Upper lobe of right lung (tissue), 1 donor: ENCODE results near the gene CDA. TPM values are rescaled to one million over a fixed set of nuclear protein-coding genes. Genes with fewer than 3 reads are reported as not detected.

ENCODE experiments used
- ATAC-seq: fragments of 200-7000 bp; cut with Tn5 transposase; one replicate; pipeline ENCODE4 v1.9.1; 2020; ENCODE audit warnings: mild to moderate bottlenecking, moderate library complexity
- DNase-seq: peaks from one replicate; pipeline ENCODE4 v3.0.0-alpha.2; 2020
- H3K27ac ChIP-seq: fragments of 200-600 bp; one replicate; pipeline ENCODE4 v1.8.0; 2022
- H3K27me3 ChIP-seq: fragments of 200-600 bp; one replicate; pipeline ENCODE4 v1.8.0; 2022; ENCODE audit warnings: mild to moderate bottlenecking
- H3K36me3 ChIP-seq: fragments of 200-600 bp; one replicate; pipeline ENCODE4 v1.8.0; 2022
- H3K4me1 ChIP-seq: fragments of 200-600 bp; one replicate; pipeline ENCODE4 v1.8.0; 2022
- H3K4me3 ChIP-seq: fragments of 200-600 bp; one replicate; pipeline ENCODE4 v1.8.0; 2022; ENCODE audit warnings: mild to moderate bottlenecking
- H3K9me3 ChIP-seq: fragments of 200-600 bp; one replicate; pipeline ENCODE4 v1.8.0; 2022
- intact Hi-C: fragments of 100-400 bp; cut with DNase I; formaldehyde crosslinking; loops from one replicate; pipeline ENCODE4 v1.11.0; 2022
- total RNA-seq: library from RNA; stranded (reverse); fragmentation: NEBNext Ultra II Directional; extraction: Animal tissue kit (Norgen Biotek cat#: 25700); gene quantifications from one replicate; pipeline ENCODE4 v1.2.1, GENCODE V29; 2021
- TF ChIP-seq, protein P1 (sequence below): fragments of 200-600 bp; IDR thresholded peaks from one replicate; pipeline ENCODE4 v1.8.0; 2022; ENCODE audit warnings: antibody characterized with exemption
- donor health status: DM: no; HTN: yes; CAD: no; lungs with severe emphysema.

CDA gene
- total RNA-seq, 1 donor from 2014 or later = 8.8 TPM

DNA sequence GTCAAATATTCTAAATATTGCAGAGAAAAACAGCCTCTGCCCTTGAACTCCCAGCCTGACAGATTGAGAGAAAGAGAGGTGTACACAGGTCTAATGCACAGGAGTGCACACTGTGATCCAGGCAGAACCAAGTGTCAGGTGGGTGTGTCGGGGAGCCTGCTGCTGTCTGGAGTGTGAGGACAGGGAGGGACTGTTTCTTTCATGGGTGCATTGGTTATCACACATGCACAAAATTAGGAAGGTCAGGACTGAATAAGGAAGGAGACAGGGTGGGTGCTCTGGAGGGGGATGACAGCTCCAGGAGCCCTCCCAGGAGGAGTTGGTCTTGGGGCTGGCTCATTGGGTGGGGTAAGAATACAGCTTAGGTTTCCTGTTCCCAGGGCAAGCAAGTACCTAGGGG lies 31.1 kb downstream of the CDA start:
- DNase-seq = no peak
- Histone ChIP-seq H3K27me3 (no peaks in the 10 kb centered on the region), H3K9me3 (no peaks in the 10 kb centered on the region), H3K4me3 (no peak overlapping the region), H3K36me3 (no peaks in the 10 kb centered on the region), H3K27ac (no peak overlapping the region), H3K4me1 (no peaks in the 10 kb centered on the region)
- intact Hi-C loops = no loop called here
- ATAC-seq = no peak
- TF ChIP-seq, protein P1, sequence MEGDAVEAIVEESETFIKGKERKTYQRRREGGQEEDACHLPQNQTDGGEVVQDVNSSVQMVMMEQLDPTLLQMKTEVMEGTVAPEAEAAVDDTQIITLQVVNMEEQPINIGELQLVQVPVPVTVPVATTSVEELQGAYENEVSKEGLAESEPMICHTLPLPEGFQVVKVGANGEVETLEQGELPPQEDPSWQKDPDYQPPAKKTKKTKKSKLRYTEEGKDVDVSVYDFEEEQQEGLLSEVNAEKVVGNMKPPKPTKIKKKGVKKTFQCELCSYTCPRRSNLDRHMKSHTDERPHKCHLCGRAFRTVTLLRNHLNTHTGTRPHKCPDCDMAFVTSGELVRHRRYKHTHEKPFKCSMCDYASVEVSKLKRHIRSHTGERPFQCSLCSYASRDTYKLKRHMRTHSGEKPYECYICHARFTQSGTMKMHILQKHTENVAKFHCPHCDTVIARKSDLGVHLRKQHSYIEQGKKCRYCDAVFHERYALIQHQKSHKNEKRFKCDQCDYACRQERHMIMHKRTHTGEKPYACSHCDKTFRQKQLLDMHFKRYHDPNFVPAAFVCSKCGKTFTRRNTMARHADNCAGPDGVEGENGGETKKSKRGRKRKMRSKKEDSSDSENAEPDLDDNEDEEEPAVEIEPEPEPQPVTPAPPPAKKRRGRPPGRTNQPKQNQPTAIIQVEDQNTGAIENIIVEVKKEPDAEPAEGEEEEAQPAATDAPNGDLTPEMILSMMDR = no peak

DNA sequence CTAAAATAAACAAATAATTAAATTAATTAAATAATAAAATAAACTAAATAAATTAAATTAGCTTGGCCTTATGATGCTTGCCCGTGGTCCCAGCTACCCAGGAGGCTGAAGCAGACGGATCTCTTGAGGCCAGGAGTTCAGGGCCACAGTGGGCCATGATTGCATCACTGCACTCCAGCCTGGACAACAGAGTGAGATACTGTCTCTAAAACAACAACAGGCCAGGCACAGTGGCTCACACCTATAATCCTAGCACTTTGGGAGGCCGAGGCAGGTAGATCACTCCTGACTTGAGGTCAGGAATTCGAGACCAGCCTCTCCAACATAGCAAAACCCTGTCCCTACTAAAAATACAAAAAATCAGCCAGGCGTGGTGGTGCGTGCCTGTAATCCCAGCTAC lies 32.1 kb downstream of the CDA start:
- no peak for ATAC-seq
- TF ChIP-seq, protein P1 = no peak
- Histone ChIP-seq H3K27ac (no peak overlapping the region), H3K4me3 (no peak overlapping the region), H3K9me3 (no peaks in the 10 kb centered on the region), H3K27me3 (no peaks in the 10 kb centered on the region), H3K4me1 (no peaks in the 10 kb centered on the region), H3K36me3 (no peaks in the 10 kb centered on the region)
- intact Hi-C loops = no loop called here
- DNase-seq = no peak

DNA sequence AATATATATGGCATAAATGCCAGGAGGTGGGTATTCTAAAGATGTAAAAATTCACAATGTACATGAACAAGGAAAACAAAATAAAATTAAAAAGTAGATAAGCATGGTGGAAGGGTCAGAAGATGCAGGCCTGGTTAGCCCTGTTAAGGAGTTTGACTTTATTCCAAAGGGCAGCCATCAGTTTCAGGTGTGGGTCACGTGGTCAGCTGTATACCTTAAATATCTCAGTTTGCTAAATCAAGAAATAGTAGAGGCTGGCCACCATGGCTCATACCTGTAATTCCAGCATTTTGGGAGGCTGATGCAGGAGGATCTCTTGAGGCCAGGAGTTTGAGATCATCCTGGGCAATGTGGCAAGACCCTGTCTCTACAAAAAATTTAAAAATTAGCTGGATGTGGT lies 35.8 kb downstream of the CDA start:
- DNase-seq (no peak), ATAC-seq (no peak)
- H3K4me3 ChIP-seq = no peak overlapping the region
- no peaks in the 10 kb centered on the region for H3K36me3 ChIP-seq
- TF ChIP-seq, protein P1 = no peak
- no peaks in the 10 kb centered on the region for H3K9me3 ChIP-seq
- no peaks in the 10 kb centered on the region for H3K27me3 ChIP-seq
- intact Hi-C loops = no loop called here
- no peaks in the 10 kb centered on the region for H3K4me1 ChIP-seq
- H3K27ac ChIP-seq = no peak overlapping the region

DNA sequence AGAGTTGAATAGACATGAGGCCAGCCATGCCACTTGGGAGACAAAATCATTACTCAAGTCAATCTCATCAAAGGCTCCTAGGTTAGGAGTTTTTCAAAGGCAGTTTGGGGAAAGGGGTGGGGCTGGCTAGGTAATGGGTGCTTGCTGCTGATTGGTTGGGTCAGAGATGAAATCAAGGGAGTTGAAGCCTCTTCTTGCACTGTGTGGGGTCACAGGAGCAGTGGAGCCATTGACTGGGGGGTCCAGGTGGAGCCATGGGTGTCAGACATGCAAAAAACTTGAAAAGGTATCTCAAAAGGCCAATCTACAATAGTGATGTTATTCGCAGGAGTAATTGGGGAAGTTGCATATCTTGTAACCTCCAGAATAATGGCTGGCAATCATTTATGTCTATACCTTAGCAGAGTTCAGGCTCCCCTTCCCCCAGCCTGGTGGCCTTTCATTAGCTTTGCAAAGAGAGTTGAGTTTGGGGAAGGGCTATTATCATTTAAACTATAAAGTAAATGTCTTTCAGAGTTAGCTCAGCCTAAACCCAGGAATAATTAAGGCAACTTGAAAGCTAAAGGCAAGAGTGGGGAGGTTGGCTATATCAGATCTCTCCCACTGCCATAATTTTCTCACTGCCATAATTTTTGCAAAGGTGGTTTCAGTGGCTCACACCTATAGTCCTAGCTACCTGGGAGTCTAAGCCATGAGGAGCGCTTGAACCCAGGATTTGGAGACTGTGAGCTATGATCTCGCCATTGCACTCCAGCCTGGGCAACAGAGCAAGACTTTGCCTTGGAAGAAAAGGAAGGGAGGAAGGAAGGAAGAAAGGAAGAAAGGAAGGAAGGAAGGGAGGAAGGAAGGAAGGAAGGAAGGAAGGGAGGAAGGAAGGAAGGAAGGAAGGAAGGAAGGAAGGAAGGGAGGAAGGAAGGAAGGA lies 36.5 kb downstream of the CDA start:
- Histone ChIP-seq H3K27me3 (no peaks in the 10 kb centered on the region), H3K36me3 (no peaks in the 10 kb centered on the region), H3K9me3 (no peaks in the 10 kb centered on the region), H3K4me1 (no peaks in the 10 kb centered on the region), H3K4me3 (no peak overlapping the region), H3K27ac (no peak overlapping the region)
- intact Hi-C loops = no loop called here
- TF ChIP-seq, protein P1 = no peak
- no peak for ATAC-seq
- DNase-seq = no peak

DNA sequence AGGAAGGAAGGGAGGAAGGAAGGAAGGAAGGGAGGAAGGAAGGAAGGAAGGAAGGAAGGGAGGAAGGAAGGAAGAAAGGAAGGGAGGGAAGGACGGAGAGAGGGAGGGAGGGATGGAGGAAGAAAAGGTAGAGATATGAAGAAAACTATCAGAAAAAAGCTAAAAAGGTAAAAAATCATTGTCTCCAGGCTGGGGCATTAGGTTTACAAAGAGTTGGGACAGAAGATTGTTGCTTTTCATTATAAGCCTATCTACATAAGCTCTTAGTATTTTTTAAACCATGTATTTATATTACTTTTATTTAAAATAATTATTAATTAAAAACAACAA lies 37.2 kb downstream of the CDA start:
- no peak for ATAC-seq
- Histone ChIP-seq H3K4me3 (no peak overlapping the region), H3K27ac (no peak overlapping the region), H3K9me3 (no peaks in the 10 kb centered on the region), H3K36me3 (no peaks in the 10 kb centered on the region), H3K27me3 (no peaks in the 10 kb centered on the region), H3K4me1 (no peaks in the 10 kb centered on the region)
- TF ChIP-seq, protein P1 = no peak
- no peak for DNase-seq
- intact Hi-C loops = no loop called here

DNA sequence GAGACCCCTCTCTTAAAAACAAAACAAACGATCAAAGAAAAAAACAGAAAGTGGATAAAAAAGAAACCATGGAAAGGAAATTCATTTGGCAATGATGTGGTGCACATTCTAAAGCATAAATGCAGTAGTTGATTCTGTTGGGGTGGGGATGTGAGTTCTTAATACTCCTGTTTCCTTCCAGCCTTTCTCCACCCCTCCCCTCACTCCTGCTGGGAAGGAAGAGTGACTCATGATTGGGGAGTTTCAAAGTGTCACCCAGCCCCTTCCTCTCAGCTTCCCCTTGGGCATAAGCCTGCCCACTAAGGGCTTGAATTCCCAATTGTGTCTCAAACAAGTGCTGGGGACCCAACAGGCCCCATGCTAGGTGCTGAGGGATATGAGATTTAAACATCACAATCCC lies 37.6 kb downstream of the CDA start:
- no peaks in the 10 kb centered on the region for H3K36me3 ChIP-seq
- no peak overlapping the region for H3K4me3 ChIP-seq
- H3K4me1 ChIP-seq = no peaks in the 10 kb centered on the region
- H3K27ac ChIP-seq = no peak overlapping the region
- intact Hi-C loops = no loop called here
- ATAC-seq (no peak), DNase-seq (no peak)
- H3K9me3 ChIP-seq = no peaks in the 10 kb centered on the region
- no peaks in the 10 kb centered on the region for H3K27me3 ChIP-seq
- TF ChIP-seq, protein P1 = no peak
